K562 (cell line): ENCODE results near the gene UCP1. TPM values are rescaled to one million over a fixed set of nuclear protein-coding genes. Genes with fewer than 3 reads are reported as not detected.

Source experiments
- ATF7 ChIP-seq: fragments of 450-650 bp; IDR thresholded peaks from 2 replicates; pipeline ENCODE4 v1.7.1; 2014; ENCODE audit warnings: mild to moderate bottlenecking, moderate library complexity
- BRCA1 ChIP-seq, 2 experiments: fragments of 450-650 bp in 1 of 2; sonication (generic) in 1 of 2; formaldehyde crosslinking in 1 of 2; IDR thresholded peaks; 2 replicates each; pipeline versions ENCODE4 v1.5.0 to v1.6.1; 2017 to 2020; ENCODE audit warnings: mild to moderate bottlenecking in 1 of 2, missing genetic modification reagents in 1 of 2
- BRD9 ChIP-seq: fragments of 450-650 bp; IDR thresholded peaks from 2 replicates; pipeline ENCODE4 v1.6.1; 2018; ENCODE audit warnings: low read depth; ENCODE audit not compliant: partially characterized antibody
- CAMTA2 ChIP-seq: fragments of 250-450 bp; sonication (Bioruptor Pico); conservative IDR thresholded peaks from 2 replicates; pipeline ENCODE4 v1.5.1; 2022
- CBFB ChIP-seq: sonication (generic); formaldehyde crosslinking; IDR thresholded peaks from 2 replicates; pipeline ENCODE4 v1.4.0; 2020; ENCODE audit warnings: mild to moderate bottlenecking, missing genetic modification reagents
- EGR1 ChIP-seq: fragments of 450-650 bp; conservative IDR thresholded peaks from 2 replicates; pipeline ENCODE4 v1.6.1; 2017; ENCODE audit warnings: mild to moderate bottlenecking
- L3MBTL2 ChIP-seq: fragments of 450-650 bp; IDR thresholded peaks from 2 replicates; pipeline ENCODE4 v1.6.1; 2016; ENCODE audit warnings: mild to moderate bottlenecking, moderate library complexity
- NR2C2 ChIP-seq, 2 experiments: fragments of 200-800 bp in 1 of 2; sonication (Bioruptor generic) in 1 of 2; sonication (generic) in 1 of 2; formaldehyde crosslinking in 1 of 2; IDR thresholded peaks; 2 replicates each; pipeline versions ENCODE4 v1.6.1 to v1.8.0; 2016 to 2022; ENCODE audit warnings: mild to moderate bottlenecking in 1 of 2, missing compliant biosample characterization in 1 of 2, missing genetic modification characterization in 1 of 2, missing genetic modification reagents in 1 of 2
- POU5F1 ChIP-seq: fragments of 150-350 bp; IDR thresholded peaks from 2 replicates; pipeline ENCODE4 v1.6.1; 2014; ENCODE audit warnings: borderline replicate concordance, low read length, low read depth, mild to moderate bottlenecking; ENCODE audit not compliant: partially characterized antibody
- RAD21 ChIP-seq, 2 experiments: fragments of 250-450 bp in 1 of 2; fragments of 450-650 bp in 1 of 2; sonication (Bioruptor Pico) in 1 of 2; formaldehyde crosslinking in 1 of 2; IDR thresholded peaks in 1 of 2; conservative IDR thresholded peaks in 1 of 2; 2 replicates each; pipeline versions ENCODE4 v1.4.0 to v1.8.0; 2020 to 2022; ENCODE audit warnings: mild to moderate bottlenecking in 2 of 2, moderate library complexity in 1 of 2
- TRIM28 ChIP-seq: fragments of 450-650 bp; IDR thresholded peaks from 2 replicates; pipeline ENCODE4 v1.6.1; 2017
- XRCC5 ChIP-seq: fragments of 200-400 bp; formaldehyde crosslinking; IDR thresholded peaks from 2 replicates; pipeline ENCODE4 v1.6.1; 2017; ENCODE audit warnings: low read depth, mild to moderate bottlenecking, low read length
- ZBTB1 ChIP-seq: sonication (generic); formaldehyde crosslinking; IDR thresholded peaks from 2 replicates; pipeline ENCODE4 v1.8.1; 2023; ENCODE audit warnings: missing genetic modification reagents, low read depth, mild to moderate bottlenecking, borderline replicate concordance
- ZNF143 ChIP-seq: sonication (generic); formaldehyde crosslinking; IDR thresholded peaks from 2 replicates; pipeline ENCODE4 v1.9.0; 2022; ENCODE audit warnings: mild to moderate bottlenecking, missing genetic modification reagents
- ZNF212 ChIP-seq: fragments of 450-650 bp; formaldehyde crosslinking; IDR thresholded peaks from 2 replicates; pipeline ENCODE4 v1.4.0; 2020; ENCODE audit warnings: mild to moderate bottlenecking
- ZNF354B ChIP-seq: fragments of 250-450 bp; sonication (Bioruptor Pico); IDR thresholded peaks from 2 replicates; pipeline ENCODE4 v1.4.0; 2020
- ZNF586 ChIP-seq: fragments of 450-650 bp; formaldehyde crosslinking; conservative IDR thresholded peaks from 2 replicates; pipeline ENCODE4 v1.4.0; 2020; ENCODE audit warnings: mild to moderate bottlenecking, moderate library complexity
- polyA plus RNA-seq, 8 experiments: library from polyadenylated mRNA; depleted of rRNA in 4 of 8; stranded (reverse) in 5 of 8; unstranded in 3 of 8; fragments of >200 nt; fragmentation: Nextera tagmentation in 2 of 8; fragmentation: Illumina TruSeq in 1 of 8; extraction: Ambion mirVana in 2 of 8; extraction: Trizol in 1 of 8; gene quantifications; 2 replicates each; pipeline versions ENCODE4 v1.2.1 to v1.2.3, GENCODE V29; 2011 to 2014; ENCODE audit warnings: inconsistent platforms in 1 of 8, missing spikeins in 1 of 8
- total RNA-seq, 7 experiments: library from RNA; depleted of rRNA in 6 of 7; stranded (reverse); fragments of >200 nt in 6 of 7; fragmentation: Illumina TruSeq in 2 of 7; extraction: Trizol in 2 of 7; gene quantifications; 2 replicates each; pipeline versions ENCODE4 v1.2.1 to v1.2.3, GENCODE V29; 2011 to 2021; ENCODE audit warnings: low replicate concordance in 1 of 7
- TF ChIP-seq, protein P1 (sequence below): fragments of 450-650 bp; IDR thresholded peaks from 2 replicates; pipeline ENCODE4 v1.7.1; 2018; ENCODE audit warnings: mild to moderate bottlenecking, low read depth; ENCODE audit not compliant: partially characterized antibody
- TF ChIP-seq, protein P2 (sequence below): fragments of 200-800 bp; sonication (Bioruptor generic); IDR thresholded peaks from 2 replicates; pipeline ENCODE4 v1.6.1; 2017; ENCODE audit warnings: missing genetic modification characterization, missing compliant biosample characterization
- TF ChIP-seq, protein P3 (sequence below), 3 experiments: fragments of 200-800 bp in 1 of 3; sonication (Bioruptor generic) in 1 of 3; sonication (generic) in 1 of 3; formaldehyde crosslinking in 1 of 3; IDR thresholded peaks; 2 replicates each; pipeline versions ENCODE4 v1.6.1 to v1.8.0; 2016 to 2022; ENCODE audit warnings: mild to moderate bottlenecking in 2 of 3, missing compliant biosample characterization in 2 of 3, missing genetic modification characterization in 2 of 3, missing genetic modification reagents in 1 of 3

Gene UCP1
- total and polyA plus RNA-seq, 9 of the 15 experiments (the other 6 are each of a cell fraction or from before 2014, with no cell fraction given), result not detected

DNA sequence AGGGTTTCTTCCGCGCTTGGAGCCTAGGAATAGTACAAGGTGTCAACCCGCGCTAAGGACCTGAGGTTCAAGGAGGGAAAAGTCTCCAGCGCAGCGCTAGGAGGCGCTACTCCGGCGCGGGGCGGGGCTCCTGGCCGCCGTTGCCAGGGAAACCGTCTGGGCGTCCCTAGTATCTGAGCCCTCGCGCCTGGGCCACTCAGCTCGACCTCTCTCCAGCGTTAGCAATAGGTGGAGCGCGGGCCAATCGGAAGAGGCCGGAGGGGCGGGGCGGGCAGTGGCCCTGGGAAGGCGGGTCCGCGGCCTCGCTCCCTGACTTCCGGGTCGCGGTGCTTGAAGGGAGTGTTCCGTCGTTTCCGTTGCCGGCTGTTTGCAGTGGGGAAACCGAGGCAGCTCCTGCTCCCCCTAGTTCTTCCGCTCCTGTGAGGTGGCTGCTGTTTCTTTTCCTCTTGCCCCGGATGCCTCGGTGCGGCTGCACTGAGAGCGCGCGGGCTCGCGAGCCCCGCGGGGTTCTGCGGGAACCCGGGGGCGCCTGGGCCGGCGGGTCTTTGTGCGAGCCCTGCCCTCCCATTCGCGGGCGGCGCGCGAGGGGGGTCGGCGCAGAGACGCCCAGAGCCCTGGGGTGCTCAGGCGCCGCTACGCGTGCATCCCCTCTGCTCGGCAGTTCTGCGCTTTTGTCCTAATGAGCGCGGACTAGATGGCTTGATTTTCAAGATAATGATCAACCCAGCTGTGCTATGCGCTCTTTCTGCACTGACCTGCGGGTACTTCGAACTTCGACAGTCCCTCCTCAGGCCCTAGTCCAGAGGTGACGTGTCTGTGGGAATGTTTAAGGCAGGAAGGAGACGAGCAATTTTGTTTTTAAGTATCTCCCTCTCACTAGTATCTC lies 44.7 kb downstream of the UCP1 start, which contains the start of gene ELMOD2 (continued):
- TF ChIP-seq, protein P1, sequence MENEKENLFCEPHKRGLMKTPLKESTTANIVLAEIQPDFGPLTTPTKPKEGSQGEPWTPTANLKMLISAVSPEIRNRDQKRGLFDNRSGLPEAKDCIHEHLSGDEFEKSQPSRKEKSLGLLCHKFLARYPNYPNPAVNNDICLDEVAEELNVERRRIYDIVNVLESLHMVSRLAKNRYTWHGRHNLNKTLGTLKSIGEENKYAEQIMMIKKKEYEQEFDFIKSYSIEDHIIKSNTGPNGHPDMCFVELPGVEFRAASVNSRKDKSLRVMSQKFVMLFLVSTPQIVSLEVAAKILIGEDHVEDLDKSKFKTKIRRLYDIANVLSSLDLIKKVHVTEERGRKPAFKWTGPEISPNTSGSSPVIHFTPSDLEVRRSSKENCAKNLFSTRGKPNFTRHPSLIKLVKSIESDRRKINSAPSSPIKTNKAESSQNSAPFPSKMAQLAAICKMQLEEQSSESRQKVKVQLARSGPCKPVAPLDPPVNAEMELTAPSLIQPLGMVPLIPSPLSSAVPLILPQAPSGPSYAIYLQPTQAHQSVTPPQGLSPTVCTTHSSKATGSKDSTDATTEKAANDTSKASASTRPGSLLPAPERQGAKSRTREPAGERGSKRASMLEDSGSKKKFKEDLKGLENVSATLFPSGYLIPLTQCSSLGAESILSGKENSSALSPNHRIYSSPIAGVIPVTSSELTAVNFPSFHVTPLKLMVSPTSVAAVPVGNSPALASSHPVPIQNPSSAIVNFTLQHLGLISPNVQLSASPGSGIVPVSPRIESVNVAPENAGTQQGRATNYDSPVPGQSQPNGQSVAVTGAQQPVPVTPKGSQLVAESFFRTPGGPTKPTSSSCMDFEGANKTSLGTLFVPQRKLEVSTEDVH, result peak; percentile 47
- no peak for TF ChIP-seq CBFB
- TF ChIP-seq TRIM28, result no peak
- no peak for TF ChIP-seq ZNF143 (CRISPR knock-in tag)
- peak; percentile 89 for TF ChIP-seq XRCC5
- TF ChIP-seq EGR1, result 0 out of 2 replicates have a peak, but pooled peaks have one; percentile 6
- no peak for TF ChIP-seq ZNF354B (CRISPR knock-in tag)
- TF ChIP-seq, protein P2, sequence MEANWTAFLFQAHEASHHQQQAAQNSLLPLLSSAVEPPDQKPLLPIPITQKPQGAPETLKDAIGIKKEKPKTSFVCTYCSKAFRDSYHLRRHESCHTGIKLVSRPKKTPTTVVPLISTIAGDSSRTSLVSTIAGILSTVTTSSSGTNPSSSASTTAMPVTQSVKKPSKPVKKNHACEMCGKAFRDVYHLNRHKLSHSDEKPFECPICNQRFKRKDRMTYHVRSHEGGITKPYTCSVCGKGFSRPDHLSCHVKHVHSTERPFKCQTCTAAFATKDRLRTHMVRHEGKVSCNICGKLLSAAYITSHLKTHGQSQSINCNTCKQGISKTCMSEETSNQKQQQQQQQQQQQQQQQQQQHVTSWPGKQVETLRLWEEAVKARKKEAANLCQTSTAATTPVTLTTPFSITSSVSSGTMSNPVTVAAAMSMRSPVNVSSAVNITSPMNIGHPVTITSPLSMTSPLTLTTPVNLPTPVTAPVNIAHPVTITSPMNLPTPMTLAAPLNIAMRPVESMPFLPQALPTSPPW (CRISPR knock-in tag), result peak; percentile 73
- TF ChIP-seq, protein P3, sequence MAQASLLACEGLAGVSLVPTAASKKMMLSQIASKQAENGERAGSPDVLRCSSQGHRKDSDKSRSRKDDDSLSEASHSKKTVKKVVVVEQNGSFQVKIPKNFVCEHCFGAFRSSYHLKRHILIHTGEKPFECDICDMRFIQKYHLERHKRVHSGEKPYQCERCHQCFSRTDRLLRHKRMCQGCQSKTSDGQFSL (CRISPR knock-in tag; IDR thresholded peaks at IDR 0.05), result peak; percentile 30; the same call in 1 of the 2 replicates
- TF ChIP-seq, protein P3 (tag; IDR thresholded peaks at IDR 0.05), result no peak
- TF ChIP-seq BRD9, result no peak
- no peak for TF ChIP-seq POU5F1
- peak; percentile 97 for TF ChIP-seq L3MBTL2
- no peak for TF ChIP-seq BRCA1 (IDR thresholded peaks at IDR 0.05)
- no peak for TF ChIP-seq BRCA1 (CRISPR knock-in tag; IDR thresholded peaks at IDR 0.05)
- TF ChIP-seq NR2C2 (CRISPR knock-in tag; IDR thresholded peaks at IDR 0.05), result peak; percentile 95
- TF ChIP-seq NR2C2 (tag; IDR thresholded peaks at IDR 0.05), result peak; percentile 99
- TF ChIP-seq ATF7, result peak; percentile 54; the same call in 1 of the 2 replicates
- TF ChIP-seq CAMTA2 (CRISPR knock-in tag), result no peak
- peak; percentile 33 to 37; a peak in 3 of 4 replicates for TF ChIP-seq RAD21 (CRISPR knock-in tag; conservative IDR thresholded peaks at IDR 0.05 in 1 of 2, IDR thresholded peaks at IDR 0.05 in 1 of 2)
- no peak for TF ChIP-seq ZNF212
- no peak for TF ChIP-seq ZNF586 (CRISPR knock-in tag)
- no peak for TF ChIP-seq ZBTB1 (CRISPR knock-in tag)
